SU-DHL-6 (cell line): ENCODE data around the gene TMEM38B.

Experiments used
- H2AFZ ChIP-seq: fragments of 200-600 bp; sonication (generic); 2 replicates; pipeline ENCODE4 v1.6.1; 2014; ENCODE audit warnings: low read depth, mild to moderate bottlenecking, moderate library complexity, mixed read lengths, antibody characterized with exemption, low read length; ENCODE audit not compliant: severe bottlenecking
- H3F3A ChIP-seq: fragments of 200-600 bp; shearing (Covaris generic); 2 replicates; pipeline ENCODE4 v1.6.0; 2016; ENCODE audit warnings: antibody characterized with exemption, mild to moderate bottlenecking; ENCODE audit not compliant: insufficient read depth
- H3K27ac ChIP-seq: fragments of 200-600 bp; sonication (generic); 2 replicates; pipeline ENCODE4 v1.5.1; 2016; ENCODE audit warnings: low read depth, mild to moderate bottlenecking, low read length, moderate library complexity, mixed read lengths
- H3K27me3 ChIP-seq: fragments of 200-600 bp; sonication (generic), shearing (Covaris generic); 2 replicates; pipeline ENCODE4 v1.6.0; 2014; ENCODE audit warnings: mild to moderate bottlenecking, low read length
- H3K36me3 ChIP-seq: fragments of 200-600 bp; sonication (generic); 2 replicates; pipeline ENCODE4 v1.6.1; 2014; ENCODE audit warnings: mild to moderate bottlenecking, low read length, mixed read lengths
- H3K4me2 ChIP-seq: fragments of 300-600, 200-600 bp; shearing (Covaris generic), sonication (generic); 2 replicates; pipeline ENCODE4 v1.6.0; 2014; ENCODE audit warnings: low read length, low read depth, mild to moderate bottlenecking; ENCODE audit not compliant: poor library complexity, severe bottlenecking
- H3K4me3 ChIP-seq: fragments of 200-600 bp; sonication (generic); 2 replicates; pipeline ENCODE4 v1.5.1; 2014; ENCODE audit warnings: antibody characterized with exemption, low read length, mild to moderate bottlenecking, mixed read lengths; ENCODE audit not compliant: insufficient read depth, poor library complexity, severe bottlenecking
- H3K79me2 ChIP-seq: fragments of 200-600 bp; sonication (generic); 2 replicates; pipeline ENCODE4 v1.6.1; 2014; ENCODE audit warnings: mild to moderate bottlenecking, low read length, moderate library complexity; ENCODE audit not compliant: insufficient read depth
- H3K9ac ChIP-seq: fragments of 200-600 bp; sonication (generic); 2 replicates; pipeline ENCODE4 v1.7.0; 2014; ENCODE audit warnings: mild to moderate bottlenecking, low read length
- H3K9me2 ChIP-seq: fragments of 200-600 bp; sonication (generic); replicated peaks from 2 replicates; pipeline ENCODE4 v1.6.1; 2014; ENCODE audit warnings: low read length; ENCODE audit not compliant: insufficient read depth
- H3K9me3 ChIP-seq: fragments of 200-600 bp; sonication (generic); 2 replicates; pipeline ENCODE4 v1.6.1; 2014; ENCODE audit warnings: low read length, mixed read lengths; ENCODE audit not compliant: insufficient read depth
- H4K20me1 ChIP-seq: fragments of 200-600 bp; sonication (generic); 2 replicates; pipeline ENCODE4 v1.6.1; 2014; ENCODE audit warnings: low read depth, mild to moderate bottlenecking, antibody characterized with exemption, low read length, moderate library complexity, mixed read lengths
- EZH2phosphoT487 ChIP-seq: fragments of 200-600 bp; sonication (generic), shearing (Covaris generic); conservative IDR thresholded peaks from 2 replicates; pipeline ENCODE4 v1.6.1; 2018; ENCODE audit warnings: mild to moderate bottlenecking, antibody characterized with exemption, low read length, moderate library complexity, mixed read lengths
- TF ChIP-seq, protein P1 (sequence below): fragments of 200-600 bp; sonication (generic); IDR thresholded peaks from one replicate; pipeline ENCODE4 v1.5.1; 2017; ENCODE audit warnings: antibody characterized with exemption, mild to moderate bottlenecking, low read length, moderate library complexity; ENCODE audit not compliant: insufficient read depth, poor library complexity, severe bottlenecking

Gene TMEM38B

DNA sequence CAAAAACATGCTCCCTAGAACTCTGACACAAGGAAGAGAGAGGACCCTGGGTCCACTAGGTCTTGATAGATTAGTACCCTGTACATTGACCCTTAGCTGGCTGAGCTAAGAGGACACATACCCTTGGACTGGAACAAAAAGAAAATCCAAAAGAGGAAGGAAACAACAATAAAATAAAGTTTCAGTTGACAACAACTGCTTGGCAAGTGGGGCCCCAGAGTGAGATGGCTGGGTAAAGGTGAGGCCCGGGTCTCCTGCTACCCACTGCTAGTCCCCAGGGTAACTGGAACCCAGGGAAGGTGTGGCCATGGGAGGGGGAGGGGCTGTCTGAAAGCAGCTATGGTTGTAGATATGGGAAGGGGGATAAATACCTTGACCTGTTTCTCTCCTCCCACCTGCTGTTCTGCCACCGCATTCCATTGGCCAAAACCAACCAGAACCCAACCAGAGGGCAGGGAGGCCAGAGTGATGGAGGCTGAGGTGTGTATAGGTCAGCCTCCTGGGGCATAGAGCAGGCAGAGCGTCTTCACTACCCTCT lies 20.4 kb upstream of the TMEM38B start:
- no peak overlapping the region for H3K4me3 ChIP-seq
- TF ChIP-seq EZH2phosphoT487, result no peak
- TF ChIP-seq, protein P1, sequence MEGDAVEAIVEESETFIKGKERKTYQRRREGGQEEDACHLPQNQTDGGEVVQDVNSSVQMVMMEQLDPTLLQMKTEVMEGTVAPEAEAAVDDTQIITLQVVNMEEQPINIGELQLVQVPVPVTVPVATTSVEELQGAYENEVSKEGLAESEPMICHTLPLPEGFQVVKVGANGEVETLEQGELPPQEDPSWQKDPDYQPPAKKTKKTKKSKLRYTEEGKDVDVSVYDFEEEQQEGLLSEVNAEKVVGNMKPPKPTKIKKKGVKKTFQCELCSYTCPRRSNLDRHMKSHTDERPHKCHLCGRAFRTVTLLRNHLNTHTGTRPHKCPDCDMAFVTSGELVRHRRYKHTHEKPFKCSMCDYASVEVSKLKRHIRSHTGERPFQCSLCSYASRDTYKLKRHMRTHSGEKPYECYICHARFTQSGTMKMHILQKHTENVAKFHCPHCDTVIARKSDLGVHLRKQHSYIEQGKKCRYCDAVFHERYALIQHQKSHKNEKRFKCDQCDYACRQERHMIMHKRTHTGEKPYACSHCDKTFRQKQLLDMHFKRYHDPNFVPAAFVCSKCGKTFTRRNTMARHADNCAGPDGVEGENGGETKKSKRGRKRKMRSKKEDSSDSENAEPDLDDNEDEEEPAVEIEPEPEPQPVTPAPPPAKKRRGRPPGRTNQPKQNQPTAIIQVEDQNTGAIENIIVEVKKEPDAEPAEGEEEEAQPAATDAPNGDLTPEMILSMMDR, result no peak
- no peaks in the 10 kb centered on the region for H3K9me2 ChIP-seq
- peak overlapping the region; percentile 25 for H2AFZ ChIP-seq
- no peak overlapping the region for H3K4me2 ChIP-seq
- H3K36me3 ChIP-seq, result 0 out of 2 replicates have a peak, but pooled peaks cover 2% of the 10 kb centered on the region
- H3K27me3 ChIP-seq, result no peaks in the 10 kb centered on the region
- H3F3A ChIP-seq, result no peaks in the 10 kb centered on the region
- H3K79me2 ChIP-seq, result no peaks in the 10 kb centered on the region
- peaks cover 4% of the 10 kb centered on the region; the same call in 1 of the 2 replicates for H3K9me3 ChIP-seq
- H3K27ac ChIP-seq, result no peak overlapping the region
- H4K20me1 ChIP-seq, result no peaks in the 10 kb centered on the region
- H3K9ac ChIP-seq, result no peak overlapping the region

DNA sequence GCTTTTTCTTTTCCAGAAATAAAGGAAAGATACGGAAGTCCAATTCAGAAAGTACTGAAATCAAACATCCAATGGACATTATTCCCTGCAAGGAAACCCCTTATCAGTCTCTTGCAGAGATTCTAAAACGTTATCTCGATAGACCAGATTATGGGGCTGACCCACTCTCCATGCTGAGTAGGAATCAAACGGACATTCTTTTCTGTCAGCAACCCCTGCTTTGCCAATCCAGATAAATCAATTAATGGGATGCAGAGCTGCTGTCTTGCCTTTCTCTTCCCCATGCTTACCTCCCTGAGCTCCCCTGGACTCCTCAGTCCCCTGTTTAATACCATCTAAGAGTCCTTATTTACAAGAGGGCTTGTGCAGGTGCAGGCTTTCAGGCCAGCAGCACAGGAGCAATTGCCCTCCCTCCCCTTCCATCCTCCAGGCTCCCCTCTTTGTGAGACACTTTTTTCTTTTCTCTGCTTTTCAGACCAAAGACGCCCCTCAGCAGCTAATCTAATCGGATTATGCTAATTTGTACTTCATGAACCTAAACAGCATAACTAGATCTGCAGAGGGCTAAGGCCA lies 17.9 kb upstream of the TMEM38B start:
- H3K9me3 ChIP-seq, result peaks cover 4% of the 10 kb centered on the region; the same call in 1 of the 2 replicates
- H4K20me1 ChIP-seq, result no peaks in the 10 kb centered on the region
- TF ChIP-seq, protein P1, result no peak
- TF ChIP-seq EZH2phosphoT487, result no peak
- H3K27me3 ChIP-seq, result no peaks in the 10 kb centered on the region
- no peaks in the 10 kb centered on the region for H3K79me2 ChIP-seq
- no peak overlapping the region for H3K27ac ChIP-seq
- H3K9me2 ChIP-seq, result no peaks in the 10 kb centered on the region
- no peak overlapping the region for H3K4me3 ChIP-seq
- no peaks in the 10 kb centered on the region for H3F3A ChIP-seq
- 0 out of 2 replicates have a peak, but pooled peaks cover 2% of the 10 kb centered on the region for H3K36me3 ChIP-seq
- H3K4me2 ChIP-seq, result no peak overlapping the region
- H2AFZ ChIP-seq, result no peak overlapping the region
- no peak overlapping the region for H3K9ac ChIP-seq

DNA sequence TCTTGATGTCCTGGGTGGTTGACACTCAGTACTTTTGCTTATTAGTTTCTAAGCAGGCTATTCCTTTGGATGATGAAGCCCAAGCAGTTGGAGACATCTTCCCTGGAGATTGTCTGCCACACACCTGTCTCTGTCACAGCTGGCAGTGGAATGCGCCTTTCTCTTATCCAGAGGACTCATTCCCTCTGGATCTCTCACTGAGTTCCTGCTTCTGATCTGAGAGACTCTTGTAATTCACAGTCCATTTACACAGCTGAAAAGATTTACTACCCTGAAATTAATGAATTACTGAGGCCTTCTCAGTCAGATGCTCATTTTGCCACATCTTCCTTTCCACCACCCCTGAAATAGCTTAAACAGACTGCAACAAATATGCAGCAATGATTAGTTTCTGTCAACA lies 16.2 kb upstream of the TMEM38B start:
- no peaks in the 10 kb centered on the region for H3K27me3 ChIP-seq
- peaks cover 3% of the 10 kb centered on the region; the same call in 1 of the 2 replicates for H3K9me3 ChIP-seq
- no peak overlapping the region for H3K4me3 ChIP-seq
- no peaks in the 10 kb centered on the region for H3F3A ChIP-seq
- 0 out of 2 replicates have a peak, but pooled peaks cover 2% of the 10 kb centered on the region for H3K36me3 ChIP-seq
- H3K9me2 ChIP-seq, result no peaks in the 10 kb centered on the region
- H3K79me2 ChIP-seq, result no peaks in the 10 kb centered on the region
- TF ChIP-seq, protein P1, result no peak
- no peak for TF ChIP-seq EZH2phosphoT487
- no peak overlapping the region for H3K9ac ChIP-seq
- no peaks in the 10 kb centered on the region for H4K20me1 ChIP-seq
- H3K4me2 ChIP-seq, result no peak overlapping the region
- H3K27ac ChIP-seq, result no peak overlapping the region
- H2AFZ ChIP-seq, result no peak overlapping the region
